ENCODE data around the gene PKP1. TPM values are rescaled to one million over a fixed set of nuclear protein-coding genes. Genes with fewer than 3 reads are reported as not detected.

Gene PKP1
- total and polyA plus RNA-seq, 2 experiments from 2014 or later, result 0.19 to 0.83 TPM

DNA sequence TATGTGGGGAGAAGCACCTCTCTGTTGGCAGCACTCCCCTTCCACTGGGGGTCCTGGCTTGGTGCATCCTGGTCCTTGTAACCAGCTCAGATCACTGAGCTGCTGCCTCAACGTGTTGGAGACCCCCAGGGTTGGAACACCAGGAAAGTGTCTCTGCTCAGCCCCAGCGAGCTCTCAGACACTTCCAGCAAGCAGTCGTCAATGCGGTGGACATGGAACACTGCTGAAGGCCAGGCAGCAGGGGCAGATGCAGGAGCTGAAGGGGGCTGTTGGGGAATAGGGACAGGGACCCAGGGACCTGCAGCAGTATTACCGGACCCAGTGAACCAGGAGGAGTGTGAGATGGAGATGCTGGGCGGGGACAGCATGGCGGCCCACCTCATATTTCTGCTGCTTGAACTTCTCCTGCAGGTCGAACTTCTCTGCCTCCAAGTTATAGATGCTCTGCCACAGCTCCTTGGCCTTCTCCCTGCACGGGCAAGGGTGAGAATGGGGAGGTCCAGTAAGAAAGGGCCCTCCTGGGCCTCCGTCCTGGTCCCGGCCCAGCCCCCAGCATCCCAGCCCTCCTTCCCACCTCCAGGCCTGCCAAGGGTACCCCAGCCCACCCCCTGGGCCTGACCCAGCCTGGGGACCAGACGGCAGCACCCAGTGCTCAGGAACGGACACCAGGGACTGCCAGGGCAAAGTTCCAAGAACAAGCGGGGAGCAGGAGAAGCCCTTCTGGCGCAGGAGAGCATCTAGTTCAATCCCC, 77.8 kb downstream of the PKP1 start (continued):
- TF ChIP-seq, protein P1, sequence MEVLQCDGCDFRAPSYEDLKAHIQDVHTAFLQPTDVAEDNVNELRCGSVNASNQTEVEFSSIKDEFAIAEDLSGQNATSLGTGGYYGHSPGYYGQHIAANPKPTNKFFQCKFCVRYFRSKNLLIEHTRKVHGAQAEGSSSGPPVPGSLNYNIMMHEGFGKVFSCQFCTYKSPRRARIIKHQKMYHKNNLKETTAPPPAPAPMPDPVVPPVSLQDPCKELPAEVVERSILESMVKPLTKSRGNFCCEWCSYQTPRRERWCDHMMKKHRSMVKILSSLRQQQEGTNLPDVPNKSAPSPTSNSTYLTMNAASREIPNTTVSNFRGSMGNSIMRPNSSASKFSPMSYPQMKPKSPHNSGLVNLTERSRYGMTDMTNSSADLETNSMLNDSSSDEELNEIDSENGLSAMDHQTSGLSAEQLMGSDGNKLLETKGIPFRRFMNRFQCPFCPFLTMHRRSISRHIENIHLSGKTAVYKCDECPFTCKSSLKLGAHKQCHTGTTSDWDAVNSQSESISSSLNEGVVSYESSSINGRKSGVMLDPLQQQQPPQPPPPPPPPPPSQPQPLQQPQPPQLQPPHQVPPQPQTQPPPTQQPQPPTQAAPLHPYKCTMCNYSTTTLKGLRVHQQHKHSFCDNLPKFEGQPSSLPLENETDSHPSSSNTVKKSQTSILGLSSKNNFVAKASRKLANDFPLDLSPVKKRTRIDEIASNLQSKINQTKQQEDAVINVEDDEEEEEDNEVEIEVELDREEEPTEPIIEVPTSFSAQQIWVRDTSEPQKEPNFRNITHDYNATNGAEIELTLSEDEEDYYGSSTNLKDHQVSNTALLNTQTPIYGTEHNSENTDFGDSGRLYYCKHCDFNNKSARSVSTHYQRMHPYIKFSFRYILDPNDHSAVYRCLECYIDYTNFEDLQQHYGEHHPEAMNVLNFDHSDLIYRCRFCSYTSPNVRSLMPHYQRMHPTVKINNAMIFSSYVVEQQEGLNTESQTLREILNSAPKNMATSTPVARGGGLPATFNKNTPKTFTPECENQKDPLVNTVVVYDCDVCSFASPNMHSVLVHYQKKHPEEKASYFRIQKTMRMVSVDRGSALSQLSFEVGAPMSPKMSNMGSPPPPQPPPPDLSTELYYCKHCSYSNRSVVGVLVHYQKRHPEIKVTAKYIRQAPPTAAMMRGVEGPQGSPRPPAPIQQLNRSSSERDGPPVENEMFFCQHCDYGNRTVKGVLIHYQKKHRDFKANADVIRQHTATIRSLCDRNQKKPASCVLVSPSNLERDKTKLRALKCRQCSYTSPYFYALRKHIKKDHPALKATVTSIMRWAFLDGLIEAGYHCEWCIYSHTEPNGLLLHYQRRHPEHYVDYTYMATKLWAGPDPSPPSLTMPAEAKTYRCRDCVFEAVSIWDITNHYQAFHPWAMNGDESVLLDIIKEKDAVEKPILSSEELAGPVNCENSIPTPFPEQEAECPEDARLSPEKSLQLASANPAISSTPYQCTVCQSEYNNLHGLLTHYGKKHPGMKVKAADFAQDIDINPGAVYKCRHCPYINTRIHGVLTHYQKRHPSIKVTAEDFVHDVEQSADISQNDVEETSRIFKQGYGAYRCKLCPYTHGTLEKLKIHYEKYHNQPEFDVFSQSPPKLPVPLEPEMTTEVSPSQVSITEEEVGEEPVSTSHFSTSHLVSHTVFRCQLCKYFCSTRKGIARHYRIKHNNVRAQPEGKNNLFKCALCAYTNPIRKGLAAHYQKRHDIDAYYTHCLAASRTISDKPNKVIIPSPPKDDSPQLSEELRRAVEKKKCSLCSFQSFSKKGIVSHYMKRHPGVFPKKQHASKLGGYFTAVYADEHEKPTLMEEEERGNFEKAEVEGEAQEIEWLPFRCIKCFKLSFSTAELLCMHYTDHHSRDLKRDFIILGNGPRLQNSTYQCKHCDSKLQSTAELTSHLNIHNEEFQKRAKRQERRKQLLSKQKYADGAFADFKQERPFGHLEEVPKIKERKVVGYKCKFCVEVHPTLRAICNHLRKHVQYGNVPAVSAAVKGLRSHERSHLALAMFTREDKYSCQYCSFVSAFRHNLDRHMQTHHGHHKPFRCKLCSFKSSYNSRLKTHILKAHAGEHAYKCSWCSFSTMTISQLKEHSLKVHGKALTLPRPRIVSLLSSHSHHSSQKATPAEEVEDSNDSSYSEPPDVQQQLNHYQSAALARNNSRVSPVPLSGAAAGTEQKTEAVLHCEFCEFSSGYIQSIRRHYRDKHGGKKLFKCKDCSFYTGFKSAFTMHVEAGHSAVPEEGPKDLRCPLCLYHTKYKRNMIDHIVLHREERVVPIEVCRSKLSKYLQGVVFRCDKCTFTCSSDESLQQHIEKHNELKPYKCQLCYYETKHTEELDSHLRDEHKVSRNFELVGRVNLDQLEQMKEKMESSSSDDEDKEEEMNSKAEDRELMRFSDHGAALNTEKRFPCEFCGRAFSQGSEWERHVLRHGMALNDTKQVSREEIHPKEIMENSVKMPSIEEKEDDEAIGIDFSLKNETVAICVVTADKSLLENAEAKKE (CRISPR knock-in tag; IDR thresholded peaks at IDR 0.05), result no peak
- TF ChIP-seq EZH2phosphoT487 (IDR thresholded peaks at IDR 0.05; ENCODE audit: unreplicated experiment) (no peak), ZNF114 (CRISPR knock-in tag; IDR thresholded peaks at IDR 0.05) (no peak), REST (IDR thresholded peaks at IDR 0.05; ENCODE audit: unreplicated experiment) (no peak), POLR2AphosphoS5 (IDR thresholded peaks at IDR 0.05; ENCODE audit: low read depth) (no peak), NANOG (IDR thresholded peaks at IDR 0.05; ENCODE audit: borderline replicate concordance) (no peak), ZNF331 (CRISPR knock-in tag; IDR thresholded peaks at IDR 0.05; ENCODE audit: low read depth) (no peak)
